ENCODE measurements around the gene PRPS1.

- TF ChIP-seq CTCF (IDR thresholded peaks at IDR 0.05; ENCODE audit: insufficient read depth, low read length) (no peak), GABPA (IDR thresholded peaks at IDR 0.05; ENCODE audit: low read depth) (no peak), REST (IDR thresholded peaks at IDR 0.05; ENCODE audit: insufficient replicate concordance, low read depth) (no peak), POLR2AphosphoS5 (IDR thresholded peaks at IDR 0.05; ENCODE audit: low read depth) (no peak), SPI1 (IDR thresholded peaks at IDR 0.05; ENCODE audit: borderline replicate concordance, low read depth) (no peak)
These were observed 34.5 kb downstream of the PRPS1 start for GRCh38 chrX:107662824-107663223.

Data from HL-60 (cell line).